ENCODE results near the gene RELCH. TPM values are rescaled to one million over a fixed set of nuclear protein-coding genes. Genes with fewer than 3 reads are reported as not detected.
"Not testable (repeated sequence)": the region's sequence is repeated elsewhere in the genome, so short reads cannot be mapped to it uniquely, and the experiment has no call there.

Gene RELCH
- polyA plus RNA-seq, 1 experiment = 8.2 TPM

DNA sequence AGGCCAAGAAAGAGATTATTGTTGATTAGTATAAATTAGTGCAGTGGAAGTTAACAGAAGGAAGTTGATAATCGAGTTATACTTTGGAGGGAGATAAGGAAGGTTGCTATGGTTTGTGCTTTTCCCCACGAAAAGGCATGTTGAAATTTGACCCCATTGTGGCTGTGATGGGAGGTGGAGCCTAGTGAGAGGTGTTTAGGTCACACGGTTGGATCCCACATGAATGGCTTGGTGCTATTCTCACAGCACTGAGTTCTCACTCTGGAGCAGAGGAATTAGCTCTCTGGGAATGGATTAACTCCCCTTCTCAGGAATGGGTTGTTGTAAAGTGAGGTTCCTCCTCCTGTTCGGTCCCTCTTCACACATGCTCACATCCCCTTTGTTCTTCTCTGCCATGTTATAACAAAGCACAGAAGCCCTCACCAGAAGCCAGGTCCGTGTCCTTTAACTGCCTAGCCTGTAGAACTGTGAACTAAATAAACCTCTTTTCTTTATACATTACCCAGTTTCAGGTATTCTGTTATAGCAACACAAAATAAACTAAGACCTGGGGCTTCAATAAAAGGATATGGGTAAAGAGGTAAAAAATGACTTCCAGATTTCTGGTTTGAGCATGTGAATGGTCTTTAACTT is 22.1 kb upstream of the RELCH start:
- no peak overlapping the region for H3K4me3 ChIP-seq (ENCODE audit: low read depth, low read length)
- CTCF ChIA-PET = interaction anchor here (0.9 to 1.4 kb wide), 2 partner anchors 9 to 261 kb away, joined by 3 to 4 read pairs; no protein-coding TSS in a partner anchor
- no peaks in the 10 kb centered on the region; the same call in 1 of the 2 replicates for H3K27me3 ChIP-seq (ENCODE audit: control insufficient read depth, insufficient read depth, low read length)
- TF ChIP-seq, protein P1, sequence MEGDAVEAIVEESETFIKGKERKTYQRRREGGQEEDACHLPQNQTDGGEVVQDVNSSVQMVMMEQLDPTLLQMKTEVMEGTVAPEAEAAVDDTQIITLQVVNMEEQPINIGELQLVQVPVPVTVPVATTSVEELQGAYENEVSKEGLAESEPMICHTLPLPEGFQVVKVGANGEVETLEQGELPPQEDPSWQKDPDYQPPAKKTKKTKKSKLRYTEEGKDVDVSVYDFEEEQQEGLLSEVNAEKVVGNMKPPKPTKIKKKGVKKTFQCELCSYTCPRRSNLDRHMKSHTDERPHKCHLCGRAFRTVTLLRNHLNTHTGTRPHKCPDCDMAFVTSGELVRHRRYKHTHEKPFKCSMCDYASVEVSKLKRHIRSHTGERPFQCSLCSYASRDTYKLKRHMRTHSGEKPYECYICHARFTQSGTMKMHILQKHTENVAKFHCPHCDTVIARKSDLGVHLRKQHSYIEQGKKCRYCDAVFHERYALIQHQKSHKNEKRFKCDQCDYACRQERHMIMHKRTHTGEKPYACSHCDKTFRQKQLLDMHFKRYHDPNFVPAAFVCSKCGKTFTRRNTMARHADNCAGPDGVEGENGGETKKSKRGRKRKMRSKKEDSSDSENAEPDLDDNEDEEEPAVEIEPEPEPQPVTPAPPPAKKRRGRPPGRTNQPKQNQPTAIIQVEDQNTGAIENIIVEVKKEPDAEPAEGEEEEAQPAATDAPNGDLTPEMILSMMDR (IDR thresholded peaks at IDR 0.05; ENCODE audit: insufficient read depth, low read depth, low read length) = no peak
- POLR2A ChIA-PET = no interaction called here
- DNase-seq (ENCODE audit: low read depth) = no peak
- H3K36me3 ChIP-seq (ENCODE audit: control insufficient read depth, insufficient read depth, low read length) = no peaks in the 10 kb centered on the region

- TF ChIP-seq, protein P1 (IDR thresholded peaks at IDR 0.05; ENCODE audit: insufficient read depth, low read depth, low read length) = no peak
- Histone ChIP-seq H3K27me3 (ENCODE audit: control insufficient read depth, insufficient read depth, low read length) (no peaks in the 10 kb centered on the region; the same call in 1 of the 2 replicates), H3K4me3 (ENCODE audit: low read depth, low read length) (no peak overlapping the region), H3K36me3 (ENCODE audit: control insufficient read depth, insufficient read depth, low read length) (no peaks in the 10 kb centered on the region)
- CTCF ChIA-PET = interaction anchor here (0.9 to 1.4 kb wide), 2 partner anchors 9 to 260 kb away, joined by 3 to 4 read pairs; no protein-coding TSS in a partner anchor
- no peak for DNase-seq (ENCODE audit: low read depth)
- POLR2A ChIA-PET = no interaction called here
Measured at GRCh38 chr18:62165583-62165982, 21.5 kb upstream of the RELCH start.

- CTCF ChIA-PET; H3K36me3 ChIP-seq (ENCODE audit: control insufficient read depth, insufficient read depth, low read length); DNase-seq (ENCODE audit: low read depth); POLR2A ChIA-PET; H3K4me3 ChIP-seq (ENCODE audit: low read depth, low read length); H3K27me3 ChIP-seq (ENCODE audit: control insufficient read depth, insufficient read depth, low read length): not testable (repeated sequence)
Measured at GRCh38 chr18:62166524-62166923, 20.5 kb upstream of the RELCH start.

GRCh38 chr18:62170857-62171256 is 16.2 kb upstream of the RELCH start:
- ChIA-PET CTCF (no interaction called here), POLR2A (no interaction called here)
- TF ChIP-seq, protein P1 (IDR thresholded peaks at IDR 0.05; ENCODE audit: insufficient read depth, low read depth, low read length) = no peak
- DNase-seq (ENCODE audit: low read depth) = no peak
- H3K27me3 ChIP-seq (ENCODE audit: control insufficient read depth, insufficient read depth, low read length) = no peaks in the 10 kb centered on the region
- H3K36me3 ChIP-seq (ENCODE audit: control insufficient read depth, insufficient read depth, low read length) = no peaks in the 10 kb centered on the region; the same call in 1 of the 2 replicates
- H3K4me3 ChIP-seq (ENCODE audit: low read depth, low read length) = no peak overlapping the region

- no peak overlapping the region for H3K4me3 ChIP-seq (ENCODE audit: low read depth, low read length)
- POLR2A ChIA-PET = no interaction called here
- H3K27me3 ChIP-seq (ENCODE audit: control insufficient read depth, insufficient read depth, low read length) = no peaks in the 10 kb centered on the region
- CTCF ChIA-PET = no interaction called here
- TF ChIP-seq, protein P1 (IDR thresholded peaks at IDR 0.05; ENCODE audit: insufficient read depth, low read depth, low read length) = no peak
- DNase-seq (ENCODE audit: low read depth) = no peak
- no peaks in the 10 kb centered on the region; the same call in 1 of the 2 replicates for H3K36me3 ChIP-seq (ENCODE audit: control insufficient read depth, insufficient read depth, low read length)
Measured at GRCh38 chr18:62172298-62172697, 14.8 kb upstream of the RELCH start.

GRCh38 chr18:62175521-62175920 is 11.5 kb upstream of the RELCH start:
- no peak for DNase-seq (ENCODE audit: low read depth)

More at GRCh38 chr18:62175521-62175920, 11.5 kb upstream of the RELCH start:
- POLR2A ChIA-PET = no interaction called here
- CTCF ChIA-PET = interaction anchor here (1.1 to 1.9 kb wide), 2 partner anchors 9 to 411 kb away, joined by 3 to 5 read pairs; no protein-coding TSS in a partner anchor
- H3K27me3 ChIP-seq (ENCODE audit: control insufficient read depth, insufficient read depth, low read length) = no peaks in the 10 kb centered on the region
- no peak overlapping the region for H3K4me3 ChIP-seq (ENCODE audit: low read depth, low read length)
- H3K36me3 ChIP-seq (ENCODE audit: control insufficient read depth, insufficient read depth, low read length) = no peaks in the 10 kb centered on the region; the same call in 1 of the 2 replicates
- TF ChIP-seq, protein P1 (IDR thresholded peaks at IDR 0.05; ENCODE audit: insufficient read depth, low read depth, low read length) = no peak
